Head of caudate nucleus (tissue), 42 donors: ENCODE measurements around the gene TAC4.

Experiments used
- DNase-seq, 42 donors: peaks; one replicate each; pipeline versions ENCODE4 v3.0.0 to v3.0.0-alpha.2; 2020 to 2021; ENCODE audit warnings: mixed read lengths in 7 of 42
- intact Hi-C: fragments of 100-400 bp; cut with DNase I; formaldehyde crosslinking; loops from one replicate; pipeline ENCODE4 v1.15.0; 2022

Gene TAC4

GRCh38 chr17:49874911-49875310 lies 27.0 kb upstream of the TAC4 start:
- intact Hi-C loops, result no loop called here
- no peak for DNase-seq

GRCh38 chr17:49873926-49874325 lies 26.1 kb upstream of the TAC4 start:
- intact Hi-C loops, result no loop called here
- no peak for DNase-seq

- intact Hi-C loops, result no loop called here
- no peak for DNase-seq
Measured at GRCh38 chr17:49873466-49873865, 25.6 kb upstream of the TAC4 start.

GRCh38 chr17:49872754-49873377 lies 25.0 kb upstream of the TAC4 start:
- intact Hi-C loops, result no loop called here
- no peak for DNase-seq

GRCh38 chr17:49871211-49871610 lies 23.3 kb upstream of the TAC4 start:
- DNase-seq, result no peak
- intact Hi-C loops, result no loop called here

GRCh38 chr17:49870298-49870697 lies 22.4 kb upstream of the TAC4 start:
- intact Hi-C loops, result no loop called here
- no peak for DNase-seq

- no peak for DNase-seq
- intact Hi-C loops, result no loop called here
Measured at GRCh38 chr17:49869038-49869374, 21.1 kb upstream of the TAC4 start.

GRCh38 chr17:49866882-49867413 lies 19.1 kb upstream of the TAC4 start:
- DNase-seq, result no peak
- intact Hi-C loops, result no loop called here

- intact Hi-C loops, result no loop called here
- no peak for DNase-seq
Measured at GRCh38 chr17:49866019-49866380, 18.1 kb upstream of the TAC4 start.

- intact Hi-C loops, result loop anchor here (5.0 kb wide), 1 partner anchor 134 kb away; the partner anchor contains the start of gene DLX3
- no peak for DNase-seq
Measured at GRCh38 chr17:49862781-49863331, 15.0 kb upstream of the TAC4 start.

GRCh38 chr17:49861150-49861884 lies 13.4 kb upstream of the TAC4 start:
- DNase-seq, result peak in 38 of 42 donors; percentile 7 to 79 (median 53)
- intact Hi-C loops, result loop anchor here (5.0 kb wide), 1 partner anchor 136 kb away; the partner anchor contains the start of gene DLX3

- intact Hi-C loops, result loop anchor here (5.0 kb wide), 1 partner anchor 137 kb away; the partner anchor contains the start of gene DLX3
- DNase-seq, result no peak
Measured at GRCh38 chr17:49859991-49860953, 12.4 kb upstream of the TAC4 start.

GRCh38 chr17:49858796-49859195 lies 10.9 kb upstream of the TAC4 start:
- peak in 4 of 42 donors; percentile 10 to 37 (median 20) for DNase-seq
- intact Hi-C loops, result no loop called here

- no peak for DNase-seq
- intact Hi-C loops, result no loop called here
Measured at GRCh38 chr17:49854126-49854525, 6.3 kb upstream of the TAC4 start.

GRCh38 chr17:49853470-49854015 lies 5.7 kb upstream of the TAC4 start:
- intact Hi-C loops, result no loop called here
- DNase-seq, result no peak

- intact Hi-C loops, result no loop called here
- peak; percentile 16 to 80 (median 62) for DNase-seq
Measured at GRCh38 chr17:49851387-49852291, 3.8 kb upstream of the TAC4 start.

GRCh38 chr17:49850772-49851386 lies 3.0 kb upstream of the TAC4 start:
- DNase-seq, result peak in 9 of 42 donors; percentile 4 to 40 (median 16)
- intact Hi-C loops, result no loop called here
